Upper lobe of left lung (tissue), 4 donors: ENCODE measurements around the gene PTGR3.

ENCODE experiments used
- CTCF ChIP-seq, 6 experiments: fragments of 450-650 bp in 4 of 6; fragments of 200-600 bp in 2 of 6; sonication (generic) in 2 of 6; IDR thresholded peaks; one replicate each; pipeline ENCODE4 v1.5.1; 2016 to 2019; ENCODE audit warnings: antibody characterized with exemption in 6 of 6
- EP300 ChIP-seq, 4 donors: sonication (generic); formaldehyde crosslinking; IDR thresholded peaks; one replicate each; pipeline ENCODE4 v1.5.1; 2017; ENCODE audit warnings: antibody characterized with exemption in 4 of 4, control low read depth in 2 of 4
- POLR2A ChIP-seq, 4 donors: fragments of 450-650 bp; IDR thresholded peaks; one replicate each; pipeline ENCODE4 v1.5.1; 2016 to 2017; ENCODE audit warnings: antibody characterized with exemption in 4 of 4, mild to moderate bottlenecking in 2 of 4

DNA sequence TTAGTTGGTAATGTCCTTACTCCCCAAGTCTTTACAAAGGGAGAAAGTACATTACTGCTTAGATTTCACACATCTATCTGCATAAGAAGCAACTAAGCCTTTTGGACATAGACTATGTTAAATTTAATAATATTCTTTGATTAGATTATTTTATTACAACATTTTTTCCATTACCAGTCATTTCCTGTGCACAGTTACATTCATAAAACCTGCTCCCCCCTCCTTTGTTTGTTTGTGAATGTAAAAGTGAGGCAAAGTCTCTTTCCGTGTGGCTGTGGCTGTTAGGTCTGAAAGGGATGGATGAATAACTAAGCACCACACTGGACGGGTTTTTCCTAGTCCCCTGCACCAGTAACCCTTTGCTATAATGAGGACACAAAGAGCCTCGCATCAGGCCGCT is 9.6 kb downstream of the PTGR3 start:
- no peak for TF ChIP-seq CTCF (IDR thresholded peaks at IDR 0.05)
- TF ChIP-seq EP300 (IDR thresholded peaks at IDR 0.05): no peak
- TF ChIP-seq POLR2A (IDR thresholded peaks at IDR 0.05): no peak
